ENCODE data around the gene PLK2. TPM values are rescaled to one million over a fixed set of nuclear protein-coding genes. Genes with fewer than 3 reads are reported as not detected.
A peak's percentile ranks its signal among the peaks of the same experiment; 100 is the strongest.

Gene PLK2
- total and polyA plus RNA-seq, 2 of the 4 experiments (the other 2 are of a cell fraction) = 129 to 337 TPM

DNA sequence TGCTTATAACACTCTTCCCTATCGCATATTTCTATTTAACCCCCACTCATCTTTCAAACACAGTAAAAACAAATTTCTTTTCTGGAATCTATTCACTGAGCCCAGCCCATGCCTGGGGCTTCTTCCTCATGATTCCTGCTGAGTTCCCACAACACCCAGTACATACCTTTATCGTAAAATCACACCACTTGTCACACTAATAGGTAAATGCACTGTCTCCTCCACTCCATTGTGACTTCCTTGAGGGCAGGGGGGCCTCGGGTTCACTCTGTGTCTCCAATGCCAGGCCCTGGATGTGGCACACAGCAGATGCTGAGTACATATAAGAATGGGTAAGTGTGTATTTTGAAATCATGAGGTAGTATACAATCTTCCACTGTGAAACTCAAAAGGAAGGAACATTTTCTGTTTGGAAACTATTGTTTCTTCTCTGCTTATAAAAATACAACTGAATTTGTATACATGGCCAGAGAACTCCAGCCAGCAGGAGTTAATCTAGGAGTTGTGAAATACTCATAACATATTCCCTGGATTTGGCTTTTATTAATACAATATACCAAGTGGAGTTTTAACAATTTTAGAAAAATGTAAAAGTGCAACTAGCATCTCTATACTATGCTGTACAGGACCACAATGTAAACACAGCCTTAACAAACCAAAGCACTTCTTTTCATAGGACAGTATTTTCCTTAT, 7.2 kb downstream of the PLK2 start:
- no peaks in the 10 kb centered on the region for H3K9me3 ChIP-seq (ENCODE audit: control insufficient read depth, insufficient read depth, low read length)
- H2BK5ac ChIP-seq (ENCODE audit: low read depth, low read length, poor library complexity, severe bottlenecking) = no peak overlapping the region
- in situ Hi-C loops (cut with MboI; ENCODE audit: low sequenced_read_pairs) (loop anchor here (5.0 to 25.0 kb wide), 3 partner anchors 560 to 1540 kb away; partner anchors contain the start of gene SETD9), intact Hi-C loops (cut with micrococcal nuclease) (no loop called here), dilution Hi-C loops (cut with HindIII; ENCODE audit: low sequenced_read_pairs, unreplicated experiment) (no loop called here)
- H3K9ac ChIP-seq (ENCODE audit: low read depth, low read length) = no peak overlapping the region
- H3K4me3 ChIP-seq (ENCODE audit: insufficient read depth, low read depth, low read length) = no peak overlapping the region
- peaks cover 19 to 33% of the 10 kb centered on the region in 2 experiments for H3K79me1 ChIP-seq (ENCODE audit: low read depth in 1 of 2, low read length in 2 of 2)
- no peak overlapping the region for H2BK120ac ChIP-seq (ENCODE audit: low read depth, low read length)
- TF ChIP-seq MAZ (IDR thresholded peaks at IDR 0.05; ENCODE audit: borderline replicate concordance, low read depth, low read length) (no peak), POLR2A (IDR thresholded peaks at IDR 0.05; ENCODE audit: low read depth, low read length) (peak; percentile 54), CEBPB (IDR thresholded peaks at IDR 0.05; ENCODE audit: low read depth, low read length) (peak; percentile 52; the same call in 1 of the 2 replicates)
- TF ChIP-seq, protein P1, sequence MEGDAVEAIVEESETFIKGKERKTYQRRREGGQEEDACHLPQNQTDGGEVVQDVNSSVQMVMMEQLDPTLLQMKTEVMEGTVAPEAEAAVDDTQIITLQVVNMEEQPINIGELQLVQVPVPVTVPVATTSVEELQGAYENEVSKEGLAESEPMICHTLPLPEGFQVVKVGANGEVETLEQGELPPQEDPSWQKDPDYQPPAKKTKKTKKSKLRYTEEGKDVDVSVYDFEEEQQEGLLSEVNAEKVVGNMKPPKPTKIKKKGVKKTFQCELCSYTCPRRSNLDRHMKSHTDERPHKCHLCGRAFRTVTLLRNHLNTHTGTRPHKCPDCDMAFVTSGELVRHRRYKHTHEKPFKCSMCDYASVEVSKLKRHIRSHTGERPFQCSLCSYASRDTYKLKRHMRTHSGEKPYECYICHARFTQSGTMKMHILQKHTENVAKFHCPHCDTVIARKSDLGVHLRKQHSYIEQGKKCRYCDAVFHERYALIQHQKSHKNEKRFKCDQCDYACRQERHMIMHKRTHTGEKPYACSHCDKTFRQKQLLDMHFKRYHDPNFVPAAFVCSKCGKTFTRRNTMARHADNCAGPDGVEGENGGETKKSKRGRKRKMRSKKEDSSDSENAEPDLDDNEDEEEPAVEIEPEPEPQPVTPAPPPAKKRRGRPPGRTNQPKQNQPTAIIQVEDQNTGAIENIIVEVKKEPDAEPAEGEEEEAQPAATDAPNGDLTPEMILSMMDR (conservative IDR thresholded peaks at IDR 0.05; ENCODE audit: low read depth, low read length) = no peak
- no peak overlapping the region for H2AK9ac ChIP-seq (replicated peaks; ENCODE audit: low read depth, low read length, poor library complexity)
- no peak overlapping the region for H2AK5ac ChIP-seq (ENCODE audit: low read depth, low read length)
- no peak overlapping the region for H3K56ac ChIP-seq (ENCODE audit: extremely low read depth, insufficient read depth, low read length)
- H3K14ac ChIP-seq (replicated peaks; ENCODE audit: low read depth, low read length) = no peak overlapping the region
- BruUV-seq (replicated peaks) = no TSS peak
- no peak overlapping the region; the same call in 1 of the 2 replicates for H4K5ac ChIP-seq (ENCODE audit: low read depth, low read length)
- DNase-seq (peak; percentile 42), ATAC-seq (ENCODE audit: low read depth) (peak; percentile 21)
- H2BK15ac ChIP-seq (ENCODE audit: low read depth, low read length) = no peak overlapping the region
- no peak overlapping the region for H2BK20ac ChIP-seq (ENCODE audit: low read depth, low read length)
- peaks cover 2% of the 10 kb centered on the region; the same call in 1 of the 2 replicates for H3K4me1 ChIP-seq (ENCODE audit: control insufficient read depth, insufficient read depth, low read length)
- H3K36me3 ChIP-seq (ENCODE audit: control insufficient read depth, insufficient read depth, low read length) = peaks cover 46% of the 10 kb centered on the region
- no peak overlapping the region for H3K23ac ChIP-seq (ENCODE audit: low read depth, low read length)
- no peak overlapping the region for H3K4me2 ChIP-seq (ENCODE audit: low read depth, low read length)
- no peak overlapping the region for H3K18ac ChIP-seq (ENCODE audit: low read depth, low read length)
- WGBS, 2 experiments (ENCODE audit: extremely low coverage in 2 of 2, insufficient read length in 1 of 2) = 90 to 100% methylated on average over 1 of the region's 3 CpGs
- H3K4ac ChIP-seq (ENCODE audit: low read depth, low read length) = no peak overlapping the region
- no peak overlapping the region for H4K8ac ChIP-seq (ENCODE audit: low read depth in 2 of 2, low read length in 2 of 2)
- no peak overlapping the region for H4K91ac ChIP-seq (ENCODE audit: insufficient read depth, low read depth, low read length)
- peak overlapping the region; percentile 53; the same call in 1 of the 2 replicates for H3K27ac ChIP-seq (ENCODE audit: insufficient read depth, low read length)
- H4K20me1 ChIP-seq (ENCODE audit: insufficient read depth, low read length) = peaks cover 42% of the 10 kb centered on the region
- H3K9me1 ChIP-seq (ENCODE audit: insufficient read depth, low read length) = peaks cover 5% of the 10 kb centered on the region; the same call in 1 of the 2 replicates
- CTCF ChIA-PET = no interaction called here
- H3K27me3 ChIP-seq (ENCODE audit: control insufficient read depth, insufficient read depth, low read length) = no peaks in the 10 kb centered on the region
- POLR2A ChIA-PET (ENCODE audit: unreplicated experiment) = no interaction called here
- H2AFZ ChIP-seq (replicated peaks; ENCODE audit: low read length, poor library complexity) = no peak overlapping the region

Data from IMR-90 (cell line).